Right atrium auricular region (tissue), 2 donors: Measurements from ENCODE around the gene KLHDC4. TPM values are rescaled to one million over a fixed set of nuclear protein-coding genes. Genes with fewer than 3 reads are reported as not detected.
A peak's percentile ranks its signal among the peaks of the same experiment; 100 is the strongest.

Experiments
- DNase-seq: peaks from one replicate; pipeline ENCODE4 v3.0.0-alpha.2; 2019; ENCODE audit warnings: low spot score
- H3K27ac ChIP-seq, 2 donors: fragments of 200-600 bp; sonication (generic); 1 replicate in 1 of 2; 2 replicates in 1 of 2; pipeline ENCODE4 v1.5.1; 2016 to 2019
- H3K27me3 ChIP-seq, 2 donors: fragments of 200-600 bp; sonication (generic); one replicate each; pipeline versions ENCODE4 v1.5.1 to v1.6.0; 2017 to 2019
- H3K36me3 ChIP-seq: fragments of 200-600 bp; sonication (generic); one replicate; pipeline ENCODE4 v1.5.1; 2016
- H3K4me1 ChIP-seq, 2 donors: fragments of 200-600 bp; sonication (generic); one replicate each; pipeline versions ENCODE4 v1.5.1 to v1.6.0; 2017 to 2019
- H3K4me3 ChIP-seq, 2 donors: fragments of 200-600 bp; sonication (generic); 1 replicate in 1 of 2; 2 replicates in 1 of 2; pipeline ENCODE4 v1.5.1; 2017 to 2019; ENCODE audit warnings: mild to moderate bottlenecking in 1 of 2, moderate library complexity in 1 of 2
- H3K9me3 ChIP-seq, 2 donors: fragments of 200-600 bp; sonication (generic); one replicate each; pipeline ENCODE4 v1.5.1; 2019
- CTCF ChIP-seq, 2 donors: fragments of 200-600 bp; sonication (generic); IDR thresholded peaks; one replicate each; pipeline ENCODE4 v1.5.1; 2019; ENCODE audit warnings: antibody characterized with exemption in 2 of 2
- total RNA-seq, 2 donors: library from RNA; depleted of rRNA; stranded (reverse); fragments of >200 nt; gene quantifications; one replicate each; pipeline ENCODE4 v1.1.0, GENCODE V29; 2016

Gene KLHDC4
- total RNA-seq, 2 donors from 2014 or later = 11.8 to 12.6 TPM

GRCh38 chr16:87806641-87807546 lies 41.1 kb upstream of the KLHDC4 start:
- peak; percentile 76 for DNase-seq
- Histone ChIP-seq H3K36me3 (no peaks in the 10 kb centered on the region), H3K27ac (peak overlapping the region; percentile 63 to 85), H3K27me3 (no peaks in the 10 kb centered on the region), H3K9me3 (no peaks in the 10 kb centered on the region), H3K4me3 (peak overlapping the region; percentile 16 to 48), H3K4me1 (peaks cover 0 to 18% of the 10 kb centered on the region in 2 donors)
- TF ChIP-seq CTCF (IDR thresholded peaks at IDR 0.05) = no peak

- Histone ChIP-seq H3K4me3 (peak overlapping the region; percentile 16 to 48), H3K36me3 (no peaks in the 10 kb centered on the region), H3K27ac (peak overlapping the region; percentile 63 to 85), H3K9me3 (no peaks in the 10 kb centered on the region), H3K27me3 (no peaks in the 10 kb centered on the region), H3K4me1 (peaks cover 0 to 18% of the 10 kb centered on the region in 2 donors)
- no peak for DNase-seq
- no peak for TF ChIP-seq CTCF (IDR thresholded peaks at IDR 0.05)
Observed at GRCh38 chr16:87806261-87806640, 40.5 kb upstream of the KLHDC4 start.

- no peak for DNase-seq
- TF ChIP-seq CTCF (IDR thresholded peaks at IDR 0.05) = no peak
- no peaks in the 10 kb centered on the region for H3K27me3 ChIP-seq
- H3K27ac ChIP-seq = no peak overlapping the region
- no peaks in the 10 kb centered on the region for H3K9me3 ChIP-seq
- no peak overlapping the region for H3K4me3 ChIP-seq
- H3K4me1 ChIP-seq = peaks cover 0 to 18% of the 10 kb centered on the region in 2 donors
- H3K36me3 ChIP-seq = no peaks in the 10 kb centered on the region
Observed at GRCh38 chr16:87803385-87803784, 37.6 kb upstream of the KLHDC4 start.

GRCh38 chr16:87802670-87803069 lies 36.9 kb upstream of the KLHDC4 start:
- H3K4me1 ChIP-seq = peaks cover 0 to 18% of the 10 kb centered on the region in 2 donors
- DNase-seq = no peak
- H3K4me3 ChIP-seq = no peak overlapping the region
- H3K36me3 ChIP-seq = no peaks in the 10 kb centered on the region
- no peak for TF ChIP-seq CTCF (IDR thresholded peaks at IDR 0.05)
- H3K27ac ChIP-seq = no peak overlapping the region
- H3K9me3 ChIP-seq = no peaks in the 10 kb centered on the region
- H3K27me3 ChIP-seq = no peaks in the 10 kb centered on the region

GRCh38 chr16:87801679-87802259 lies 36.0 kb upstream of the KLHDC4 start:
- no peak for DNase-seq
- no peaks in the 10 kb centered on the region for H3K27me3 ChIP-seq
- no peak overlapping the region for H3K4me3 ChIP-seq
- H3K4me1 ChIP-seq = peaks cover 0 to 11% of the 10 kb centered on the region in 2 donors
- no peaks in the 10 kb centered on the region for H3K36me3 ChIP-seq
- no peak for TF ChIP-seq CTCF (IDR thresholded peaks at IDR 0.05)
- H3K9me3 ChIP-seq = no peaks in the 10 kb centered on the region
- no peak overlapping the region for H3K27ac ChIP-seq
